HepG2 (cell line): ENCODE results near the gene ST6GAL2. TPM values are rescaled to one million over a fixed set of nuclear protein-coding genes. Genes with fewer than 3 reads are reported as not detected.

ENCODE experiments used
- ATAC-seq: fragments of 200-7000 bp; cut with Tn5 transposase; 3 replicates; pipeline ENCODE4 v1.9.1; 2020; ENCODE audit warnings: mild to moderate bottlenecking, moderate library complexity
- BruUV-seq: library from RNA; stranded (reverse); fragments of 400-500 nt; replicated peaks from 2 replicates; lab custom pipeline; 2021; lab: Mats Ljungman, UMichigan
- CTCF ChIA-PET: fragments of 300-600 bp; formaldehyde crosslinking; extraction: SDS; loops from one replicate; lab custom pipeline; 2021; ENCODE audit warnings: low total read pairs, inconsistent platforms, low intra/inter-chr PET ratio; lab: Yijun Ruan, JAX
- POLR2A ChIA-PET: fragments of 350-600 bp; sonication (Branson Sonifier 250); formaldehyde crosslinking; loops from one replicate; lab custom pipeline; 2020; ENCODE audit warnings: antibody characterized with exemption, inconsistent platforms; lab: Yijun Ruan, JAX
- DNase-seq: peaks from one replicate; pipeline ENCODE4 v3.0.0-alpha.2; 2015; ENCODE audit warnings: low spot score
- FAIRE-seq: peaks from 3 replicates; lab custom pipeline; 2011; peaks lifted over from hg19 to GRCh38; lab: Jason Lieb, UNC
- H2AFZ ChIP-seq: one replicate; pipeline ENCODE4 v1.6.1; 2011; ENCODE audit warnings: low read length, inconsistent platforms
- H3K27ac ChIP-seq: fragments of 300-600 bp; 3 replicates; pipeline ENCODE4 v1.8.0; 2011; ENCODE audit warnings: mixed run types, mild to moderate bottlenecking, mixed read lengths, low read length, inconsistent platforms; ENCODE audit not compliant: insufficient read depth; ENCODE audit errors: extremely low read length
- H3K27me3 ChIP-seq, 2 experiments: fragments of 200-600 bp in 1 of 2; 2 replicates in 1 of 2; 3 replicates in 1 of 2; pipeline versions ENCODE4 v1.6.0 to v1.8.0; 2011; ENCODE audit warnings: low read length in 2 of 2, mild to moderate bottlenecking in 2 of 2, moderate library complexity in 2 of 2, inconsistent platforms in 1 of 2; ENCODE audit not compliant: insufficient read depth in 2 of 2, control insufficient read depth in 1 of 2
- H3K36me3 ChIP-seq, 2 experiments: fragments of 200-600 bp in 1 of 2; replicated peaks in 1 of 2; 2 replicates in 1 of 2; 3 replicates in 1 of 2; pipeline versions ENCODE4 v1.5.1 to v1.8.0; 2011; ENCODE audit warnings: low read length in 2 of 2, inconsistent platforms in 1 of 2; ENCODE audit not compliant: insufficient read depth in 2 of 2, control insufficient read depth in 1 of 2
- H3K4me1 ChIP-seq: 2 replicates; pipeline ENCODE4 v1.5.1; 2012; ENCODE audit warnings: low read length, inconsistent platforms; ENCODE audit not compliant: insufficient read depth
- H3K4me2 ChIP-seq: 2 replicates; pipeline ENCODE4 v1.6.0; 2011; ENCODE audit warnings: low read depth, low read length, inconsistent platforms
- H3K4me3 ChIP-seq, 3 experiments: fragments of 200-600 bp in 1 of 3; sonication (generic), shearing (Covaris generic) in 1 of 3; replicated peaks in 1 of 3; 2 replicates each; pipeline ENCODE4 v1.5.1; 2011 to 2016; ENCODE audit warnings: low read length in 3 of 3, inconsistent platforms in 2 of 3, low read depth in 2 of 3, mild to moderate bottlenecking in 2 of 3, control low read depth in 1 of 3, mixed read lengths in 1 of 3; ENCODE audit not compliant: insufficient read depth in 1 of 3
- H3K79me2 ChIP-seq: one replicate; pipeline ENCODE4 v1.6.1; 2011; ENCODE audit warnings: low read length, inconsistent platforms; ENCODE audit not compliant: insufficient read depth
- H3K9ac ChIP-seq: 2 replicates; pipeline ENCODE4 v1.6.0; 2011; ENCODE audit warnings: mild to moderate bottlenecking, low read depth, low read length, inconsistent platforms; ENCODE audit not compliant: insufficient read depth
- H3K9me3 ChIP-seq: 2 replicates; pipeline ENCODE4 v1.5.1; 2012; ENCODE audit warnings: mild to moderate bottlenecking, low read length
- H4K20me1 ChIP-seq: 2 replicates; pipeline ENCODE4 v1.6.0; 2011; ENCODE audit warnings: inconsistent platforms, mild to moderate bottlenecking, low read length, moderate library complexity; ENCODE audit not compliant: insufficient read depth
- AGO2 ChIP-seq: fragments of 200-400 bp; formaldehyde crosslinking; optimal IDR thresholded peaks from 2 replicates; pipeline ENCODE3; 2017; ENCODE audit warnings: mild to moderate bottlenecking, low read depth, low read length, moderate library complexity
- ARNT2 ChIP-seq: sonication (generic); formaldehyde crosslinking; IDR thresholded peaks from 2 replicates; pipeline ENCODE4 v1.8.0; 2022; ENCODE audit warnings: mild to moderate bottlenecking, low read depth, missing genetic modification reagents, moderate library complexity
- BRD4 ChIP-seq: sonication (generic); formaldehyde crosslinking; IDR thresholded peaks from 2 replicates; pipeline ENCODE4 v1.4.0; 2020; ENCODE audit warnings: missing genetic modification reagents
- FOXA3 ChIP-seq: IDR thresholded peaks from 2 replicates; pipeline ENCODE4 v1.6.1; 2016; ENCODE audit warnings: missing genetic modification reagents, missing compliant biosample characterization
- NFYC ChIP-seq: IDR thresholded peaks from 2 replicates; pipeline ENCODE4 v1.6.1; 2016; ENCODE audit warnings: missing genetic modification reagents, missing compliant biosample characterization
- POGZ ChIP-seq: sonication (generic); formaldehyde crosslinking; IDR thresholded peaks from 2 replicates; pipeline ENCODE4 v1.4.0; 2020; ENCODE audit warnings: mild to moderate bottlenecking, missing genetic modification reagents
- REPIN1 ChIP-seq: sonication (generic); formaldehyde crosslinking; IDR thresholded peaks from 2 replicates; pipeline ENCODE4 v1.8.0; 2022; ENCODE audit warnings: missing genetic modification reagents, low read depth, mild to moderate bottlenecking, borderline replicate concordance
- SALL1 ChIP-seq: sonication (generic); formaldehyde crosslinking; IDR thresholded peaks from 2 replicates; pipeline ENCODE4 v1.8.0; 2022; ENCODE audit warnings: mild to moderate bottlenecking, missing genetic modification reagents
- TCF7 ChIP-seq: sonication (generic); IDR thresholded peaks from 2 replicates; pipeline ENCODE4 v1.6.1; 2016; ENCODE audit warnings: antibody characterized with exemption, low read depth
- U2AF2 ChIP-seq: fragments of 200-400 bp; formaldehyde crosslinking; IDR thresholded peaks from 2 replicates; pipeline ENCODE4 v1.6.1; 2017; ENCODE audit warnings: low read depth, mild to moderate bottlenecking, low read length
- ZNF205 ChIP-seq: IDR thresholded peaks from 2 replicates; pipeline ENCODE4 v1.6.1; 2018; ENCODE audit warnings: missing biosample characterization, missing genetic modification reagents
- ZNF556 ChIP-seq: sonication (generic); formaldehyde crosslinking; IDR thresholded peaks from 2 replicates; pipeline ENCODE4 v1.4.0; 2020; ENCODE audit warnings: mild to moderate bottlenecking, missing genetic modification reagents, borderline replicate concordance
- ZNF558 ChIP-seq: sonication (generic); formaldehyde crosslinking; IDR thresholded peaks from 2 replicates; pipeline ENCODE4 v1.9.0; 2022; ENCODE audit warnings: mild to moderate bottlenecking, missing genetic modification reagents, borderline replicate concordance
- ZNF570 ChIP-seq: sonication (generic); formaldehyde crosslinking; IDR thresholded peaks from 2 replicates; pipeline ENCODE4 v1.4.0; 2020; ENCODE audit warnings: mild to moderate bottlenecking, missing genetic modification reagents, borderline replicate concordance
- ZNF598 ChIP-seq: sonication (generic); formaldehyde crosslinking; IDR thresholded peaks from 2 replicates; pipeline ENCODE4 v1.5.1; 2020; ENCODE audit warnings: mild to moderate bottlenecking, missing genetic modification reagents, borderline replicate concordance
- WGBS: methylation state at CpG from one replicate; pipeline ENCODE4 v1.1.6; 2017; ENCODE audit warnings: low lambda C conversion rate; 5-methylcytosine and 5-hydroxymethylcytosine counted together
- in situ Hi-C: cut with HindIII; loops from 2 replicates; pipeline ENCODE4 v1.10.0; 2017; ENCODE audit warnings: low pct_unique_long_range_greater_than_20kb; ENCODE audit not compliant: extremely low pct_ligation_motif_present
- intact Hi-C: fragments of 100-400 bp; cut with micrococcal nuclease; formaldehyde crosslinking; loops from one replicate; pipeline ENCODE4 v1.10.0; 2022; ENCODE audit not compliant: unreplicated experiment
- polyA plus RNA-seq, 8 experiments: library from polyadenylated mRNA; depleted of rRNA in 3 of 8; stranded (reverse) in 7 of 8; unstranded in 1 of 8; fragments of >200 nt; fragmentation: Illumina TruSeq in 4 of 8; extraction: Trizol in 4 of 8; gene quantifications; 2 replicates each; pipeline versions ENCODE4 v1.2.1 to v1.2.3, GENCODE V29; 2011 to 2016; ENCODE audit warnings: low read depth in 4 of 8, missing spikeins in 1 of 8, mixed read lengths in 1 of 8; ENCODE audit not compliant: insufficient read depth in 1 of 8
- total RNA-seq, 5 experiments: library from RNA; depleted of rRNA; stranded (reverse); fragments of >200 nt; fragmentation: Illumina TruSeq; extraction: Trizol; gene quantifications; 2 replicates each; pipeline ENCODE4 v1.2.3, GENCODE V29; 2016; ENCODE audit warnings: low read depth in 1 of 5
- TF ChIP-seq, protein P1 (sequence below): sonication (generic); formaldehyde crosslinking; IDR thresholded peaks from 2 replicates; pipeline ENCODE4 v1.9.0; 2022; ENCODE audit warnings: missing genetic modification reagents, mild to moderate bottlenecking, borderline replicate concordance
- TF ChIP-seq, protein P2 (sequence below): sonication (generic); formaldehyde crosslinking; IDR thresholded peaks from 2 replicates; pipeline ENCODE4 v1.5.0; 2020; ENCODE audit warnings: missing genetic modification reagents, mild to moderate bottlenecking, borderline replicate concordance
- TF ChIP-seq, protein P3 (sequence below): sonication (generic); formaldehyde crosslinking; IDR thresholded peaks from 2 replicates; pipeline ENCODE4 v1.5.0; 2020; ENCODE audit warnings: missing genetic modification reagents, mild to moderate bottlenecking, borderline replicate concordance

ST6GAL2 gene
- total and polyA plus RNA-seq, 2 of the 13 experiments (the other 11 are each of a cell fraction or from before 2014, with no cell fraction given): not detected

DNA sequence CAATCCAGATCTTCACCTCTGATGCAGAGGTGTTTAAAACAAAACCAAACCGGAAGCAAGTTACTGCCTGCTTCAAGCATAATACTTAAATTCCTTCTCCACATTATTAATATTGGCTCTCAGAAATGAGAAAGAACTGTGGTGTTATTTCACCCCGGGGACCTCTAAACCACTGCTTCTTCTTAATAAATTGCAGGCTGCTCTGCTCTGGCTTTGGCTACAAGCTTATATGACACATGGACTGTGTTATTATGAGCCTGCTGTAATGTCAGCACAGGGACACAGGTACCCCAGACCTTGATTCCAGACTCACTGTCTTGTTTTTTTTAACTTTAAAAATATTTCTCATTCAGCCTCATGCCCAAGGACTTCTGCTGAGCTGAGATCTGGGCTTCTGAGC lies 45.1 kb downstream of the ST6GAL2 start:
- Histone ChIP-seq H3K4me2 (no peak overlapping the region), H3K4me3 (no peak overlapping the region), H3K79me2 (no peaks in the 10 kb centered on the region), H2AFZ (no peak overlapping the region), H3K27me3 (no peaks in the 10 kb centered on the region), H3K4me1 (no peaks in the 10 kb centered on the region), H3K9ac (no peak overlapping the region), H3K27ac (no peak overlapping the region), H3K36me3 (no peaks in the 10 kb centered on the region), H3K9me3 (no peaks in the 10 kb centered on the region), H4K20me1 (no peaks in the 10 kb centered on the region)
- intact Hi-C loops: no loop called here
- CTCF ChIA-PET: no interaction called here
- in situ Hi-C loops: no loop called here
- no peak for FAIRE-seq
- TF ChIP-seq REPIN1 (CRISPR knock-in tag) (no peak), ZNF558 (CRISPR knock-in tag) (no peak), TCF7 (no peak), ARNT2 (CRISPR knock-in tag) (no peak), ZNF205 (CRISPR knock-in tag) (no peak), POGZ (no peak), NFYC (CRISPR knock-in tag) (no peak), FOXA3 (CRISPR knock-in tag) (no peak), U2AF2 (no peak), SALL1 (CRISPR knock-in tag) (no peak), ZNF556 (no peak), ZNF598 (CRISPR knock-in tag) (no peak), BRD4 (CRISPR knock-in tag) (no peak), AGO2 (no peak), ZNF570 (no peak)
- TF ChIP-seq, protein P1, sequence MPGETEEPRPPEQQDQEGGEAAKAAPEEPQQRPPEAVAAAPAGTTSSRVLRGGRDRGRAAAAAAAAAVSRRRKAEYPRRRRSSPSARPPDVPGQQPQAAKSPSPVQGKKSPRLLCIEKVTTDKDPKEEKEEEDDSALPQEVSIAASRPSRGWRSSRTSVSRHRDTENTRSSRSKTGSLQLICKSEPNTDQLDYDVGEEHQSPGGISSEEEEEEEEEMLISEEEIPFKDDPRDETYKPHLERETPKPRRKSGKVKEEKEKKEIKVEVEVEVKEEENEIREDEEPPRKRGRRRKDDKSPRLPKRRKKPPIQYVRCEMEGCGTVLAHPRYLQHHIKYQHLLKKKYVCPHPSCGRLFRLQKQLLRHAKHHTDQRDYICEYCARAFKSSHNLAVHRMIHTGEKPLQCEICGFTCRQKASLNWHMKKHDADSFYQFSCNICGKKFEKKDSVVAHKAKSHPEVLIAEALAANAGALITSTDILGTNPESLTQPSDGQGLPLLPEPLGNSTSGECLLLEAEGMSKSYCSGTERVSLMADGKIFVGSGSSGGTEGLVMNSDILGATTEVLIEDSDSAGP: no peak
- TF ChIP-seq, protein P2, sequence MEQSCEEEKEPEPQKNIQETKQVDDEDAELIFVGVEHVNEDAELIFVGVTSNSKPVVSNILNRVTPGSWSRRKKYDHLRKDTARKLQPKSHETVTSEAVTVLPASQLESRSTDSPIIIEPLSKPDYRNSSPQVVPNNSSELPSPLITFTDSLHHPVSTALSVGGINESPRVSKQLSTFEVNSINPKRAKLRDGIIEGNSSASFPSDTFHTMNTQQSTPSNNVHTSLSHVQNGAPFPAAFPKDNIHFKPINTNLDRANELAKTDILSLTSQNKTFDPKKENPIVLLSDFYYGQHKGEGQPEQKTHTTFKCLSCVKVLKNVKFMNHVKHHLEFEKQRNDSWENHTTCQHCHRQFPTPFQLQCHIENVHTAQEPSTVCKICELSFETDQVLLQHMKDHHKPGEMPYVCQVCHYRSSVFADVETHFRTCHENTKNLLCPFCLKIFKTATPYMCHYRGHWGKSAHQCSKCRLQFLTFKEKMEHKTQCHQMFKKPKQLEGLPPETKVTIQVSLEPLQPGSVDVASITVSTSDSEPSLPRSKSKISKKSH: no peak
- TF ChIP-seq, protein P3, sequence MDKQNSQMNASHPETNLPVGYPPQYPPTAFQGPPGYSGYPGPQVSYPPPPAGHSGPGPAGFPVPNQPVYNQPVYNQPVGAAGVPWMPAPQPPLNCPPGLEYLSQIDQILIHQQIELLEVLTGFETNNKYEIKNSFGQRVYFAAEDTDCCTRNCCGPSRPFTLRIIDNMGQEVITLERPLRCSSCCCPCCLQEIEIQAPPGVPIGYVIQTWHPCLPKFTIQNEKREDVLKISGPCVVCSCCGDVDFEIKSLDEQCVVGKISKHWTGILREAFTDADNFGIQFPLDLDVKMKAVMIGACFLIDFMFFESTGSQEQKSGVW (CRISPR knock-in tag): no peak
- ATAC-seq: no peak
- BruUV-seq: no TSS peak
- DNase-seq: no peak
- POLR2A ChIA-PET: no interaction called here
- 2% methylated on average over 2 of the region's 2 CpGs for WGBS
